Thyroid gland (tissue), 4 donors: Measurements from ENCODE around the gene SLC17A7. TPM values are rescaled to one million over a fixed set of nuclear protein-coding genes. Genes with fewer than 3 reads are reported as not detected.

Source experiments
- DNase-seq, 2 donors: peaks; one replicate each; pipeline ENCODE4 v3.0.0-alpha.2; 2019
- H3K27ac ChIP-seq, 3 donors: fragments of 200-600 bp; sonication (generic); 1 replicate in 2 of 3; 2 replicates in 1 of 3; pipeline ENCODE4 v1.5.1; 2016 to 2019; ENCODE audit warnings: mild to moderate bottlenecking in 1 of 3, moderate library complexity in 1 of 3
- H3K27me3 ChIP-seq: fragments of 200-600 bp; sonication (generic); one replicate; pipeline ENCODE4 v1.5.1; 2019
- H3K36me3 ChIP-seq, 2 donors: fragments of 200-600 bp; sonication (generic); one replicate each; pipeline ENCODE4 v1.5.1; 2016 to 2019
- H3K4me1 ChIP-seq, 2 donors: fragments of 200-600 bp; sonication (generic); one replicate each; pipeline ENCODE4 v1.5.1; 2017 to 2019
- H3K4me3 ChIP-seq, 3 donors: fragments of 200-600 bp; sonication (generic); replicated peaks in 1 of 3; 1 replicate in 2 of 3; 2 replicates in 1 of 3; pipeline ENCODE4 v1.5.1; 2016; ENCODE audit warnings: mild to moderate bottlenecking in 1 of 3
- H3K9me3 ChIP-seq: fragments of 200-600 bp; sonication (generic); one replicate; pipeline ENCODE4 v1.5.1; 2017
- CTCF ChIP-seq, 6 experiments: fragments of 200-600 bp in 3 of 6; fragments of 450-650 bp in 3 of 6; sonication (generic) in 3 of 6; IDR thresholded peaks; one replicate each; pipeline ENCODE4 v1.5.1; 2016 to 2019; ENCODE audit warnings: antibody characterized with exemption in 6 of 6, mild to moderate bottlenecking in 2 of 6, inconsistent platforms in 1 of 6, moderate library complexity in 1 of 6
- POLR2A ChIP-seq, 2 donors: fragments of 450-650 bp; IDR thresholded peaks; one replicate each; pipeline ENCODE4 v1.6.1; 2017; ENCODE audit warnings: antibody characterized with exemption in 2 of 2, mild to moderate bottlenecking in 2 of 2, moderate library complexity in 1 of 2
- WGBS, 2 donors: methylation state at CpG; one replicate each; pipeline ENCODE4 v1.1.5; 2017; 5-methylcytosine and 5-hydroxymethylcytosine counted together
- intact Hi-C: fragments of 100-400 bp; cut with DNase I; formaldehyde crosslinking; loops from one replicate; pipeline ENCODE4 v1.15.1; 2023
- total RNA-seq, 4 donors: library from RNA; depleted of rRNA; stranded (reverse); fragments of >200 nt; gene quantifications; one replicate each; pipeline ENCODE4 v1.2.3, GENCODE V29; 2016

The SLC17A7 gene
- total RNA-seq, 4 donors from 2014 or later: 0.73 to 1.5 (median 1.3) TPM

GRCh38 chr19:49458567-49458903 lies 17.2 kb upstream of the SLC17A7 start:
- no peaks in the 10 kb centered on the region for H3K9me3 ChIP-seq
- H3K4me1 ChIP-seq: peaks cover 0 to 7% of the 10 kb centered on the region in 2 donors
- intact Hi-C loops: no loop called here
- peak overlapping the region in 1 of 3 donors; percentile 52 for H3K27ac ChIP-seq
- no peaks in the 10 kb centered on the region for H3K27me3 ChIP-seq
- H3K4me3 ChIP-seq: no peak overlapping the region
- TF ChIP-seq CTCF (IDR thresholded peaks at IDR 0.05) (no peak), POLR2A (IDR thresholded peaks at IDR 0.05) (no peak)
- 90 to 93% methylated on average over 5 of the region's 5 CpGs for WGBS, 2 donors
- no peak for DNase-seq
- H3K36me3 ChIP-seq: peaks cover 0 to 3% of the 10 kb centered on the region in 2 donors

- WGBS, 2 donors: 79 to 81% methylated on average over 5 of the region's 5 CpGs
- no peak for DNase-seq
- Histone ChIP-seq H3K27ac (peak overlapping the region in 2 of 3 donors; percentile 10 to 48), H3K9me3 (no peaks in the 10 kb centered on the region), H3K4me1 (peaks cover 0 to 7% of the 10 kb centered on the region in 2 donors), H3K27me3 (no peaks in the 10 kb centered on the region), H3K36me3 (peaks cover 0 to 3% of the 10 kb centered on the region in 2 donors), H3K4me3 (no peak overlapping the region)
- intact Hi-C loops: no loop called here
- no peak for TF ChIP-seq CTCF (IDR thresholded peaks at IDR 0.05)
- no peak for TF ChIP-seq POLR2A (IDR thresholded peaks at IDR 0.05)
These were observed 15.0 kb upstream of the SLC17A7 start for GRCh38 chr19:49456326-49456725.

GRCh38 chr19:49455773-49456172 lies 14.4 kb upstream of the SLC17A7 start:
- peaks cover under 1 to 8% of the 10 kb centered on the region in 2 donors for H3K4me1 ChIP-seq
- no peaks in the 10 kb centered on the region for H3K9me3 ChIP-seq
- DNase-seq: no peak
- WGBS, 2 donors: 66 to 72% methylated on average over 5 of the region's 5 CpGs
- no peak overlapping the region for H3K4me3 ChIP-seq
- peaks cover 0 to 3% of the 10 kb centered on the region in 2 donors for H3K36me3 ChIP-seq
- TF ChIP-seq POLR2A (IDR thresholded peaks at IDR 0.05): no peak
- no peak for TF ChIP-seq CTCF (IDR thresholded peaks at IDR 0.05)
- H3K27me3 ChIP-seq: no peaks in the 10 kb centered on the region
- peak overlapping the region in 2 of 3 donors; percentile 10 to 38 for H3K27ac ChIP-seq
- intact Hi-C loops: no loop called here

- Histone ChIP-seq H3K4me3 (peak overlapping the region in 2 of 3 donors; percentile 11 to 55), H3K4me1 (peaks cover 5 to 13% of the 10 kb centered on the region in 2 donors), H3K27me3 (no peaks in the 10 kb centered on the region), H3K27ac (peak overlapping the region; percentile 82 to 97 (median 91)), H3K9me3 (no peaks in the 10 kb centered on the region), H3K36me3 (peaks cover 0 to 5% of the 10 kb centered on the region in 2 donors)
- intact Hi-C loops: no loop called here
- TF ChIP-seq CTCF (IDR thresholded peaks at IDR 0.05): no peak
- no peak for TF ChIP-seq POLR2A (IDR thresholded peaks at IDR 0.05)
- WGBS, 2 donors: 44 to 46% methylated on average over 10 of the region's 10 CpGs
- no peak for DNase-seq
These were observed 12.5 kb upstream of the SLC17A7 start for GRCh38 chr19:49453757-49454240.

GRCh38 chr19:49453013-49453756 lies 11.9 kb upstream of the SLC17A7 start, which contains the start of gene ALDH16A1:
Gene ALDH16A1 (plus strand): TSS chr19:49453225. CDS start chr19:49453332, 107 bp downstream.
- H3K9me3 ChIP-seq: no peaks in the 10 kb centered on the region
- TF ChIP-seq CTCF (IDR thresholded peaks at IDR 0.05) (peak in 1 of 6 experiments; percentile 2), POLR2A (IDR thresholded peaks at IDR 0.05) (peak in 1 of 2 donors; percentile 84)
- H3K4me1 ChIP-seq: peaks cover 5 to 13% of the 10 kb centered on the region in 2 donors
- peaks cover 0 to 5% of the 10 kb centered on the region in 2 donors for H3K36me3 ChIP-seq
- 0 to 1% methylated on average over 27 to 64 of the region's 66 CpGs for WGBS, 2 donors
- peak within 1 kb of the TSS; percentile 82 to 97 (median 91) for H3K27ac ChIP-seq
- DNase-seq: peak; percentile 97 to 98
- H3K4me3 ChIP-seq: peak within 1 kb of the TSS; percentile 11 to 55 (median 53)
- intact Hi-C loops: no loop called here
- no peaks in the 10 kb centered on the region for H3K27me3 ChIP-seq
